SIG-M5 treated with dmso at 0.1 percent for 504 hours (cell line): ENCODE measurements around the gene ABCA4.
A peak's percentile ranks its signal among the peaks of the same experiment; 100 is the strongest.
"Not testable (repeated sequence)": the region's sequence is repeated elsewhere in the genome, so short reads cannot be mapped to it uniquely, and the experiment has no call there.

Source experiments
- DNase-seq: peaks from one replicate; lab custom pipeline; 2025; ENCODE audit not compliant: unreplicated experiment; lab: John Stamatoyannopoulos, UW

ABCA4 gene

DNA sequence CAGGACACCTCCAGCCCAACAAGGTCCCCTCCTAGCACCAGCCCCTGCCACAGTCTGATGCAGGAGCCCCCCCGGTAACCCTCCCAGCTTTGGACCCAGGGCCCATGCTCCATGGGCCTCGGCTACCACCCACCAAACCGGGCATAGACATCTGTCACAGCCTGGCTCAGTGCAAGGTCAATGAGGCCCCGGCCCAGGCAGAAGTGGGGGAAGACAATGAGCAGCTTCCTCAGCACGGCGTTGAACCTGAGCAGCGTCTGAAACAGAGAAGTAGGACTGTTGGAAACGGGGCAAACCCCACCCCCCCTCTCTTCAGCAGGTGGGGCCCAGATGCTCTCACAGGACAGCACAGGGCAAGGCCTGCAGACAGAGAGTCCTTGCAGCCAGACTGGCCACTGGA is 109.8 kb downstream of the ABCA4 start:
- DNase-seq = no peak

DNA sequence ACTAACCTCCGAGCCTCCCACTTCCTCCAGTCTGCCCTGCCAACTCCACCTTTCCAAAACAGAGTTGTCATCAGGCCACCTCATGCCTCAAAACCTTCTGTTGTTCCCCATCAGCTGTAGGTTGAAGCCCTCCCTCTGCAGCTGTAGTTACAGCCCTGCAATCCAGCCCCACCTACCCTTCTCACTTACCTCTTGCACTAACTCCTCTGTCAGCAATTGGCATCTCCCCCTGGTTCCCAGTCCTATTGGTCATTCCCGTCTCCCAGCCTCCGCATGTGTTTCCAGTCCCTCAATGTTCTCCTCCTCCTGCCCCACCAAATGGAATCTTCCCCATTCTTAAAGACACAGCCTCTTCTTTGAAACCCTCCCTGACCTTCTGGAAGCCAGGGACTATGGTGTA is 111.6 kb downstream of the ABCA4 start:
- no peak for DNase-seq

DNA sequence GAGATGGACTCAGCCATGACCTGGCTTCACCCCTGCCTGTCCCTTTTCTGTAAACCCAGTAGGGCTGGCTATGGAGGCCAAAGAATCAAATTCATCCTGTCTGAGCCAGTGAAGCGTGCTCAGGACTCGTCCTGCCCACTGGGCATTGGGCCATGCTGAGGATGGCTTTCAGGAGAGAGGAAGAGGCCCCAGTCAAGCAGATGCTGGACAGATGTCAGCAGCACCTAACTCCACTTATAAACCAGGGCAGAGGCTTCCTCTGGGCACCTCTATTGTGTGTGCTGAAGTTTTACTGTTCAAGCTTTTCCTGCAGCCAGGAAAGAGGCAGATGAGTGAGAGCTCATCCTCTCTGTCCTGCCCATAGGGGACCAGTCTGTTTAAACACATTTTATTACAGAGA is 114.3 kb downstream of the ABCA4 start:
- no peak for DNase-seq

- no peak for DNase-seq
Measured at GRCh38 chr1:94004924-94005323, 116.0 kb downstream of the ABCA4 start.

- DNase-seq = no peak
Measured at GRCh38 chr1:94002046-94002787, 118.7 kb downstream of the ABCA4 start.

DNA sequence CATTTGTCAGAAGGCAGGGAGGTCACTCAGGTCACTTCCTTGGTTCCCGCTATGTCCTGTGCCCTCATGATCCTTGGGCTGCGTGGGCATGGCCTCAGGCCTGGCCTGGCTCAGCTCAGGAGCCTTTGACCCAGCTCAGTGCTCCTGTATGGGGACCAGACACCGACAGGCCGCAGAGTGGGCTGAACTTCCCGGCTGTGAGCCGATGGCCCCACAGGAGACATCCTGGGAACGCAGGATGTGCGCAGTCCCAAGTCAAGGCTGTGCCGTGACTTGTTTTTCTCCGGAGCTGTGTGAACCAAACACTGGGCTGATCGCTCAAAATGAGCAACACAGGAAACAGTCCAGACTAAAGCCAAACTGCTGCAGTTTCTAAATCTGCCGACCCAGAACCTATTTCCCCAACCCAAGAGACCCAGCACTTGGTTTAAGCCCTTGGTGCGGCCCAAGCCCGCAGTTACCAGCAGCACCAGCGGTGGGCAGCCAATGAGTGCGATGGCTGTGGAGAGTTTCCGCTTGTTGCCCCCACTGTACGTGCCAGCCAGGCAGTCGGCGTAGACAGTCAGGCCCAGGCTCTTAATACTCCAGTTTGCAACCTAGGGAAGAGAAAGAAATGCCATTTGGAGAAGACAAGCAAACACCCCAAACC is 119.4 kb downstream of the ABCA4 start:
- DNase-seq = no peak

- no peak for DNase-seq
Measured at GRCh38 chr1:94000510-94001282, 120.3 kb downstream of the ABCA4 start.

DNA sequence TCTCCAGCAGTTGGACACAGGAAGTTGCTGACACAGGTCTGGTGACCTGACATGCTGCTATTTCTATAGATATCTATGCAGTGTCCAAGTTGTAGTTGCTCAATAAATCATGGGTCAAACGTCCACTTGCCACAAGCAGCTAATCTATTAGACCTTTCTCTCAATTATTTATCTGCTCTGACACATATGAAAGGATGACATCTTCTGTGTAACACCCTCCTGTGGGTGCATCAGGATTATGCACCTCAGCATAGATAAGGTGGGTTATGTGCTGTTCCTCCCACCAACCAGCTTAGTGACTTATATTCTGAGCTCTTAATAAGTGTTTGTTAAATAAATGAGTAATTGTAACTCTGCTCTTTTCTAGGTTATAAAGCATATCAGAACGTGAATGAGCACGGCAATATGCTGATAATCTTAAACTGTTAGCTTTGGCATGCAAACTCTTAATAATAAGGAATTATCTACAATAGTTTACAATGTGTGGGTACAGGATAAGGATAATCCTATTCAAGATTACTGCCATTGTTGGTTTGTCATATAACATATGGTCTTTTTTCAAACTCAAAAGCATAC is 121.0 kb downstream of the ABCA4 start:
- DNase-seq = no peak

DNA sequence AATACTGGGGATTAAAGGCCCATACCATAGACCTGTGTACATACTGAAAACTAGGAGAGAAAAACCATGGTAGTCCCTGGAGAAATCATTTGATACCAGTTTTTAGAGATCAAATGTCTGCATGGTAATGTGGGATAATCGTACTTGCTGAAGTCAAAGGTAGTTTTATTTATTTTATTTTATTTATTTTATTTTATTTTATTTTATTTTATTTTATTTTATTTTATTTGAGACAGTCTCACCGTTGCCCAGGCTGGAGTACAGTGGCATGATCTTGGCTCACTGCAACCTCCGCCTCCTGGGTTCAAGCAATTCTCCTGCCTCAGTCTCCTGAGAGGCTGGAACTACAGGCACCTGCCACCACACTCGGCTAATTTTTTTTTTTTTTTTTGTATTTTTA is 122.4 kb downstream of the ABCA4 start:
- not testable (repeated sequence) for DNase-seq

GRCh38 chr1:93997756-93998155 is 123.2 kb downstream of the ABCA4 start:
- no peak for DNase-seq

DNA sequence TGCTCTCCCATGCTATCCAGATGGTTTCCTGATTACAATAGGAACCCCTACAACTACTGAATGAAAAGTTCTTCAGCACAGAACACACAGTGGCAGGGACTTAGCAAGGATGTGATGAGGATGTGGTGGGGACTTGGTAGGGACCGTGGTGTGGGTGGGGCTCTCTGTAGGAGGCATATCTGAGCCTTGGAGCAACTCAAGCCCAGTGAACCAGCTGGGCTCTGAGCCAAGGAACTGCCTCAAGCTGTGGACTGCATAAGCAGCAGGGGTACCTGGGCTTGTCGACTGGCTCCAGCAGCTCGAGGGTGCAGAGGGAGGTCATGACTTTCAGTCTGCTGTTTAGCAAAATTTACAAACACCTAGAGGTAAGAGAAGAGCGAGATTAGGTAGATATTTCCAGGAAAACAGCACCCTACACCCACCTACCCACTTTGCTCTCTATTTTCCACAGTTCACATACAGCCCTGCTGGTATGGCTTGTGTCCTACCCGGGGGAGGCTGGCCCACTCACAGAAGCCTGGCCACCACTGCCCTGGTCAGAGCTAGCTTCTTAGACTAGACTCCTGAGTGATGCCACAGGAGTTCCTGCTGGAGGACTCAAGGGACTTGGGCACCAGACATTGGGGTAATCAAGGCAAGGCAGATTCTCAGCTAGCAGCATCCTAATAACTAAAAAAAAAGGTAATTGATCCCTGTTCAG is 125.0 kb downstream of the ABCA4 start:
- DNase-seq = no peak

GRCh38 chr1:93993731-93994130 is 127.2 kb downstream of the ABCA4 start:
- no peak for DNase-seq

DNA sequence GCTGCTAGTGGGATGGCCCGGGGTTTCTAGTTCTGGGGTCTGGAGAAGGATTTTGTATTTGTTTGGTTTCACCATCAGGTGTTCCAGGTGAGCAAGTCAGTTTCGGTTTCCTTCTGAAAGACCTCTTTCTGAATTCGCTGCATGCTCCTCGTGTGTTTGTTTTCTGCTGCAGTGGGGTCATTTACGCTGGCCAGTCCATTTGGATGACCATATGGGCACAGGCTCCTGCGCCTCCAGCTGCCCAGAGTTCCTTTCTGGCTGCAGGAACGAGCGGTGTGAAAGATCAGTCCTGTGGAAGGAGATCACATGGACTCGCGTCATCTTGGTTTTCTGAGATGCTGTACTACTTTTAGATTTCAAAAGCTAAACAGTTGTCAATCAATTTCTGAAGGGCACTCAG is 128.0 kb downstream of the ABCA4 start:
- no peak for DNase-seq

DNA sequence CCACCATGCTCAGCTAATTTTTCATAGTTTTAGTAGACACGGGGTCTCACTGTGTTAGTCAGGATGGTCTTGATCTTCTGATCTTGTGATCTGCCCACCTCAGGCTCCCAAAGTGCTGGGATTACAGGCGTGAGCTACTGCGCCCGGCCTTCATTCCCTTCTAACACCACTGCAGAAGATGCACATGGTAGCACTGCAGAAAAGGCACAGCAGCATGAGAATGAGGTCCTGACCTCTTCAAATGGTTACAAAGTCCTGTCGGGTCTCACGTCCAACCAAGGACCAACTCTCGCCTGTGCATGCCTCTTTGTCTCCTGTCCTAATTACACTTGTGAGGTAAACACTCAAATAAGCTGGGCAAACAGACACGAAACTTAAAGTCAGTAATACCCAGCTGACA is 128.8 kb downstream of the ABCA4 start:
- no peak for DNase-seq

- peak; percentile 4 for DNase-seq
Measured at GRCh38 chr1:93991271-93991670, 129.7 kb downstream of the ABCA4 start.

GRCh38 chr1:93990477-93990876 is 130.5 kb downstream of the ABCA4 start:
- DNase-seq = not testable (repeated sequence)

DNA sequence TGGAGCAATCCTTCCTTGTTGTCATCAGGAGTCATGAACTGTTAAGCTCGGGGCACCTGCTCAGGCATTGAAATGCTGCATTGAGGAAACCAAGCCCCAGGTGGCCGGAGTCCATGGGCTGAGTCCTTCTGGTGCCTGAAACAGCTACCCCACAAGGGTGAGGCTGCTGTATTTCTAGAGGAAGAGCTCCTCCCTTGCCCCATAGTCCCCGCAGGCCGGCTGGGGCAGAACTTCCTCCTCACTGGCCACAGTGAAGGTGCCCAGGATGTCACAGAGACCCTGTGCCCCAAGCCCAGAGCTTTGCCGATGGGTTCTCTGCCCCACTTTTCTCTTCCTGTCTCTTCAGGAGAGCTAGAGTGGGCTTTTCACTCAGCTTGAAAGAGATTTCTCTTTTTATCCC is 130.9 kb downstream of the ABCA4 start:
- DNase-seq = no peak

- DNase-seq = no peak
Measured at GRCh38 chr1:93989601-93990000, 131.3 kb downstream of the ABCA4 start.

DNA sequence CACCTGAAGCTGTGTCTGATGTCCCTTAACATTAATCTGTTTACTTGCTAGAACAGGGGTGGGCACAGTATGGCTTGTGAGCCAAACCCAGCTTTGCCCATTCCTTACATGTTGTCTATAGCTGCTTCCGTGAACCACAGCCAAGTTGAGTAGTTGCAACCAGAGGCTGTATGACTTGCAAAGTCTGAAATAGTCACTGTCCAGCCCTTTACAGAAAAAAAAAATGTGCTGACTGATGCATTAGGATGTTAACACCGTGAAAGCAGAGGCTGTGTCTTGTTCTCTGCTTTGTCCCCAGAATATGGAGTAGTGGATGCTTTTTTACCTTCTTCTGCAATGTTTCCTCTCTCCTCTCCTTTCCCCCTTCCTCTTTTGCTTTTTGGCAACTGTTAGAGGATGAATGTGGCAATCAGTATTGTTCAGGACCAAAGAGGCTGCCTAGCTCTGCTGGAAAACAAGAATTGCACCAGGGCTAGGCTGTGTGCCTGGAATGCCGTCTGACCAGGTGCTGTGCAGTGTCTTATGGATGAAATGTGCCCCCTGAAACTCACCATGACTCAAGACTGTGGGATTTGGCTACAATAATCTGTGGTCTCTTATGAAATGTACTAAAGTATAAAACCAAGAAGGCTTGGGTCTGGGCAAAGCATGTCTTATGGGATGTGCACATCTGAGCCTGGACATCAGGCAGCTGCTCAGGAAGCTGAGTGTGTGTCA is 132.2 kb downstream of the ABCA4 start:
- peak; percentile 71 for DNase-seq

- DNase-seq = no peak
Measured at GRCh38 chr1:93981274-93981667, 139.7 kb downstream of the ABCA4 start.
